ENCODE measurements around the gene PEDS1.

PEDS1 gene

DNA sequence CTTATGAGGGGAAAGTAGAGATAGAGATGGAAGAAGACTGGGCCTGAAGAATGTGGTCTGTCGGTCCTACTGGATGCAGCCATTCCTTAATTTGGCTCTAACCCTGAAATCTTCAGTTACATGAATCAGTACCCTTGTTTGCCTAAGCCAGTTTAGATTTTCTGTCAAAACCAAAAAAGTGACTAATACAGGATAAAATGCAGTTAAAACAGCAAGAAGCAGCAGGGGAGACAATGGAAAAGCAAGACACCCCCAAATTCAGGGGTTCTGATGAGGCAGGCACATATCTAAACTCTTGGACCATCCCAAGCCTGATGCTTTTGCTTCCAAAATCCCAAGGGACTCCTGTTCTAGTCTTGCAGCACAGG is 23.2 kb downstream of the PEDS1 start:
- no peak for DNase-seq

DNA sequence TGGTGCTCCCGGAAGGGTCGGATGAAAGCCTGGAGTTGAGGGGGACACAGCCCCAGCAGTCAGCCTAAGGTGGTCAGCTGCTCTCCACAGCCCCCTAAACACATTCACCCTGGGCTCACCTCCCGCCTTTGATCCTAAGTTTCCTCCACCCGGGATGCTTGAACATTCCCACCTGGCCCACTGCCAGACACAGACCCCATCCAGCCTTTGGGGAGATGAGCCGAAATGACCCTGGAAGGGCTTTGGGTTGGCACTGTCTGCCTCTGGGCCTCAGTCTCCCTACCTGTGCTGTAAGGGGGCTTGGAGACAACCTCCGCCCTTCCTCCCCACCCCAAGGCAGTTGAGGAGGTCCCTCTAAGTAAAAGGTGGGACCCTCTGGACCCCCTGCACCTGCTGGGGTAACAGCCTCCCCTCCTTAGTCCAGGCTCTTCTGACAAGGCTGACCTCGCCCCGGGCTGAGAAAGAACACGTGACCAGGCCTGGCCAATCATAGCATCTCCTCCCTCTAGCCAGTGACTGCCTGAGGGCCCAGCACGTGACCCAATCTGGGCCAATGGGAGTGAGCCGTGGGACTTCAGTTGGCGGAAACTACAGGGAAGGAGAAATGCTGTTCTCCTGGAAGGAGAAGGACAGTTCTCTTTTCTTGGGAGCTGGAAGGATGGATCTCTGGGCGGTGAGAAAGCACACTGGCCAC is 23.7 kb downstream of the PEDS1 start:
- DNase-seq, result no peak

DNA sequence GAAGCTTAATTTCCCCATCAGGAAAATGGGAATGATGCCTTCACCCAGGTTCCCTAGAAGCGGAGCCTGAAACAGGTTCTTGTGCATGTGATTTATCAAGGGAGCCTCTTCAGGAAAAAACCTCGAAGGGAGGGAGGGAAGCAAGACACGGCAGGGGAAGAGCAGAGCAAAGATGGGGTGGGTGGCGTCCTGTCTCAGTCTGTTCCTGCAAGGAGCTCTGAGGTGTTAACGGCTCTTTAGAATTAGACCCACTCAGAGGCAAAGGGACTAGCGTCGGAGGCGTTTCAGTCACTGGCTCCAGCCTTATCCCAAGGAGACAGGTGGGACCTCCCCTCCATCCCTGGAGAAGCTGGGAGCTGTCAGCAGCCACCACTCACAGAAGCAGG is 25.0 kb downstream of the PEDS1 start:
- no peak for DNase-seq

DNA sequence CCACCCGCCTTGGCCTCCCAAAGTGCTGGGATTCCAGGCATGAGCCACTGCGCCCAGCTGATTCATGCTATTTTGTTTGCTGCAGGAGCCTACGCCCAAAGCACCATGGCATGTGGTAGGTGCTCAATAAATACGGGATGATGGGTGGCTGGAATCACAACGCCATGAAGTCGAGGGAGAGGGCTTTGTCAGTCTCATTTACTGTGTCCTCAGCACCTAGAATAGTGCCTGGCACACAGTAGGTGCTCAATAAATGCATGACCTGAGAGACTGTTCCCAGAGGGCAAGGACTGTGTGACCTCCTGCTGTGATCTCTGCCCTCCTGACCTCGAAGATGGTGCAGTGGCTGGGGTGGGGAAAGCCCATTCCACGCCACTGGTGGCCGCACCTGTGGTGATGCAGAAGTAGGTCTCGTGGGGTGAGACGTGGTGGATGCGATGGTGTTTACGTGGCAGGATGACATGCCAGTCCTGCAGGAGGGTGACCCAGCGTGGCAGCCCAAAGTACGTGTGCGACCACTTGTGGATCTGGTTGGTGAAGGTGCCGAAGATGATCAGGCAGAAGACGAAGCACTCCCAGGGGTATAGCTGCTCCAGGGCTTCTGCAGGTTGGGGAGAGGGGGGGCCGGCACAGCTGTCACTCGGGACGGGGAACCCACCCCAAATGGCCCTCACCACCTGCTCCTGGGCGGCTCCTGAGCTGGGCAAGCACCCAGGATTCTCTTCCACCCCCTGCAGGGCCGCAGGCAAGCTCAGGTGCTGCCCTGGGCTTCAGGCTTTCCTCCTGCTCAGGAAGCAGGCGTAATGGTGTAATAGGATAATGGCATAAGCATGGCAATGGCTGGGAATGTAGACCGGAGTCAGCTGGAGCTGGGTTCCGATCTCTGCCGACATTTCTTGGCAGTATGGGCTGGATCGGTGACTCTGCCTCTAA is 25.7 kb downstream of the PEDS1 start:
- no peak for DNase-seq

DNA sequence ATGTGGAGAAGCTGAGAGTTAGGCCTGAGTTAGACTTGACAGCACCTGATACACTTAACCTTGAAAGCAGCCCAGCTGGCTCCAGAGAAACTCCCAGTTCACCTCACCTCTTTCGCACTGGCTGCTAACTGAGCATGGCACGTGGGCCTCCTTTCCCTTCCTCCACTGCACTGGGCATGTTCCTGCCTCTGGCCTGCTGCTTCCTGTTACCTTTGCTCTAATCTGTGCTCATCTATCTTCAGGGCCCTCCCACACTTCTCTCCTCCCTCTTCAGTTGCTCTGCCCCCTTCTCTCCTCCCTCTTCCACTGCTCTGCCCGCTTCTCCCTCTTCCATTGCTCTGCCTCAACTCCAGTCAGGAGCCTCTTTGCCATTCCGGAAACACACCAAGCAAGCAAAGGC is 26.9 kb downstream of the PEDS1 start:
- DNase-seq, result no peak

DNA sequence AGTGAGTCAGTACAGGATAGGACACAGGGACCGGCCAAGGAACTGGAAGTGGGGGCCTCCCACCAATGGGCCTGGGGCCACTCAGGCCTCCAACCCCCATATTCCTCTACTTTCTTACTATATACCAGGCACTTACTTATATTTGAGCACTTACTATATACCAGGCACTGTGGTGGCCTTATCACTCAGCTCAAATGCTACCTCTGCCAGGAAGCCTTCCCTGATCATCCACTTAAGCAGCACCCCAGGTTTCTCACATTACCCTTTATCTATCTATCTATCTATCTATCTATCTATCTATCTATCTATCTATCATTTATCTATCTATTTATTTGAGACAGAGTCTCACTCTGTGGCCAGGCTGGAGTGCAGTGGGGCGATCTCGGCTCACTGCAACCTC is 28.2 kb downstream of the PEDS1 start:
- no peak for DNase-seq

DNA sequence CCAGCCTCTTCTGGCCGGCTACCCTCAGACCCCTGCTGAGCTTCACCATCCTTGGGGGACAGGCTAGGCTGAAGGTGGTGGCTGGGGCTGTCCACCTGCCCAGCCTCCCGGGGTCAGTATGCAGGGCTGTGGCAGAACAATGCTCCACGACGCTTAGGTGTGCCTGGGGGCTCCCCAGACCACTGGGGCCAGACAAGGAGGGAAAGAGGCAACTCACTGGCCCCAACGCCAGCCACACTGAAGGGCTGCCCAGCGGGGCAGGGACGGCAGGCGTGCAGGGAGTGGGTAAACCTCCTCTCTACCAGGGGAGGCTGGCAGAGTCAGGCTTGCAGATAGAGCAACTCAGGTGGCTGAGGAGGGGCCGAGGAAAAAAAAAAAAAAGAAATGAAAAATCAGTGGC is 29.0 kb downstream of the PEDS1 start:
- DNase-seq, result no peak

DNA sequence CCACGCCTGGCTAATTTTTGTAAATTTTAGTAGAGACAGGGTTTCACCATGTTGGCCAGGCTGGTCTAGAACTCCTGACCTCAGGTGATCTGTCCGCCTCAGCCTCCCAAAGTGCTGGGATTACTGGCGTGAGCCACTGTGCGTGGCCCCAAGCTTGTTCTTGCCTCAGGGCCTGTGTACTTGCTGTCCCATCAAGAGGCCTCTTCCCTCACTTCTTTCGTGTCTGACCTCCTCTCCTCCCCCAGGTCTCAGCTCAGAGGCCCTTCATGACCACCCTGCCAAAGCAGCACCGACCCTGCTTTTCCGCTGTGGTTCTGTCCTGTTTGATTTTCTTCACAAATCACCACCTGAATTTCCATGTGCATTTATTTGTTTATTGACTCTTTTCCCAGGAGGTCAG is 30.1 kb downstream of the PEDS1 start:
- DNase-seq, result no peak

DNA sequence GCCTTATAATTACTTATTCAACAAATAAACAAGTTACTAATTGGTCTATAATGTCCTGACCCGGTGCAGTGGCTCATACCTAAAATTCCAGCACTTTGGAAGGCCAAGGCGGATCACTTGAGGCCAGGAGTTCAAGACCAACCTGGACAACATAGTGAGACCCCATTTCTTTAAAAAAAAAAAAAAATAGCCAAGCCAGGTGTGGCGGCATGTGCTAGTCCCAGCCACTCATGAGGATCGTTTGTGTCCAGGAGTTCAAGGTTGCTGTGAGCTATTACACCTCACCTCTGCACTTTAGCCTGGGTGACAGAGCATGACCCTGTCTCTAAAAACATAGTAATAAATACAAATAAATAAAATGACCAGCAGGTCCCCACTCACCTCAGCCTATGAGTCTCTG is 30.8 kb downstream of the PEDS1 start:
- DNase-seq, result no peak

DNA sequence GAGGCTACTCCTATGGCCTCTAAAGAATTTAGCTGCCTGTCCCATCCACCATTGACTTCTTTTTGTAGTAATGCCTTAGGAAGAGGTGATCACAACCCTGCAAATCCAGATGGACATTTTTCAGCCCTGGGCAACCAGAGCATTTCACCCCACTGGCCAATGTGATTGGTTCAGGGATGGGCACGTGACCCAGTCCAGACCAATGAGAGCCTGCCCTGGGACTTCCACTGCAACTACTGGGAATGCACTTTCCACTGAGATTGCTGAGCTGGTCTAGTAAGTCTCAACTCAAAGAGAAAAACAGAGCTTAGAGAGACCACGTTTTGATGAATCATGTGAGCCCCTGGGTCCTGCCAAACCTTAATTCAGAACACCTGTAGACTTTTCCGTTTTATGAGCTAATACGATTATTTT is 31.7 kb downstream of the PEDS1 start:
- DNase-seq, result no peak

DNA sequence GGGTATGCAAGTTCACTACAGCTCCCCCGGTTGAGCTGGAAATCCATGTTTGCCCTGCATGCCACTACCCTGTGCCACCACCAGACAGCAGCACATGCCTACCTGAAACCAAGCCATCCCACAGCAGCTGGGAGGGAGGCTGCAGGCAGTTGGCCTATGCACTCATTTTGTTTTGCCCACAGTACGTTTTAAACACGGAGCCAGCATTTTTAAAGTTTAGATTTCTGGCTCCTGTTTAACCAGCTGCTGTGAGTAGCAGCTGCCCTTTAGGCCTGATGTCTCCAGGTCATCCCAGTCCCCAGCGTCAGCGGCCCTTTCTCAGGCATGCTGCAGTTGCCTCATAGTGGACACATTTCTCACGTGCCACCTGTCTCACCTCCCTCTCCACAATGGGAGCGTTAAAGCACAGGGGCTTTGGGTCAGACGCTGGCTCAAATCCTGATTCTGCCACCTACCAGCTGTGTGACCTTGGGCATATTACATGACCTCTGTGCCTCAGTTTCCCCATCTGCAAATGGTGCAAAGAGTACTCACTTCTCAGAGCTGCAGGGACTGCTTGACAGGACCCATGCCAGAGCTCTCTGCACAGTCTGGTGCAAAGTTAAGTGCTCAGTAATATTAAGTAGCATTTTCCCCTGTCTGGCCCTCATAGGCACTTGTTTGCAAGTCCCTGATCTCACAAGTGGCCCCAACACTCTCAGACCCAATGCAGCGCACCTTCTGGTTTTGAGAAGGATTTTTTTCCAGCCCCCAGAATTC is 32.4 kb downstream of the PEDS1 start:
- peak; percentile 44 for DNase-seq

DNA sequence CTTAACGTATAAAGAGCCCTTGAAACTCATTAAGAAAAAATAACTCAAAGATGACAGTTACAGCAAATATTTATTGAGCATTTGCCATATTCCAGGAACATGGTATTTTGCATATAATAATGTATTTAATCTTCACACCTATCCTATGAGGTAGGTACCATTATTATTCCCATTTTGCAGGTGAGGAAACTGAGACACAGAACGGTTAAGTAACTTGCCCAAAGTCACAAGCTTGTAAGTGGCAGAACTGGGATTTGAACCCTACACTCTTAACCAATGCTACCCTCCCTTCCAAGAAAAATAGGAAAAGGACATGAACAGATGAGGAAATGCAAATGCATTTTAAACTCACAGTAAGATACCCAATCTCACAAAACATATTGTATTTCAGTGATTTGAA is 35.3 kb downstream of the PEDS1 start:
- no peak for DNase-seq

DNA sequence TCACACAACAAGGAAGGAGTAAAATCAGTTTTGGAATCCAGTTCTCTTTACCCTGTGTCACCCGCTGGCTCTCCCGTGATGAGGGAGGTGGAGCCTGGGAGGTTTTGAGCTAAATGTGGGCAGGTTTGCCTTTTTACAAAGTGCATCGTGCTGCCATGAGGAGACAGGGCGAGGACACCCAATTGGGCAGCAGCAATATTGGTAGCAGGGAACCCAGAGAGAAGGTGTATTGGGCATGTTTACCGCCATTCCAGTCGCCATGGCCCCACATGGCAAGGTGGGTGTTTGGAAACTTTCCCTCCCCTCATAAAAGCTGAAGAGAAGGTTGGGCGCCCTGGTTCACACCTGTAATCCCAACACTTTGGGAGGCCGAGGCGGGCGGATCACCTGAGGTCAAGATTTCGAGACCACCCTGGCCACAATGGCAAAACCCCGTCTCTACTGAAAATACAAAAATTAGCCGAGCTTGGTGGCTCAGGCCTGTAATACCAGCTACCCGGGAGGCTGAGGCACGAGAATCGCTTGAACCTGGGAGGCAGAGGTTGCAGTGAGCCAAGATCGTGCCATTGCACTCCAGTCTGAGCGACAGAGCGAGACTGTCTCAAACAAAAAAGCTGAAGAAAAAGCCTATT is 37.0 kb downstream of the PEDS1 start:
- no peak for DNase-seq

DNA sequence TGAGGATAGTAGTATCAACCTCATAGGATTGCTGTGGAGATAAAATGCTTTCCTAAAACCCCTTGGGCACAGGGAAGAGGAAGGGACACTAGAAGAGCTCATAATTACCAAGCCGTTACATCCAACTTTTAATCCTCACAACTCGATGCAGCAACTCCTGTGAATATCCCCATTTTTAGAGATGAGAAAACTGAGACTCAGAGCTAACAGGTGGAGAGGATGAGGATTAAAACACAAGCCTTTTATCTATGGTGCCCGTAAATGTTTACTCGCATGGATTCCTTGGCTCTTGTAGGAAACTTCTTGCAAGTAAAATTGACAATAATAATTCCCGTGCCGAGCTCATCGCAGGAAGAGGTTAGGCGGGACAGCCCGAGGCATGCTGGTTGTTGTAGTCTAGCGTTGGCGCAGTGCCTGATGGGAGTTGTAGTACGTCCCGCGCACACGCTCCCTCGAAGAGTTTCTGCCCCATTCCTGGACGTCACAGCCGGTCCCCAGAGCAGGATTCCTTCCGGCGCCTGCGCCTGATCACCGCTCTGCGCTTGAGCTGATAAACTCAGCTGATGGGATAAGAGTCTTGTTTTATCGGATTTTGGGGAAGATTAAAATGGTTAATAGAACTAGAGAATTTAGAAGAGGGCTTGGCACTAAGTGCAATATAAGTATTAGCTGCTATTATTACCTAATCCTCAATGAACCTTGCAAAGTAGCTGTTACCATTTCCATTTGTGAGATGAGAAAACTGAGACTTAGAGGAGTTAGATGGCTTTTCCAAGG is 37.7 kb downstream of the PEDS1 start:
- peak; percentile 88 for DNase-seq

DNA sequence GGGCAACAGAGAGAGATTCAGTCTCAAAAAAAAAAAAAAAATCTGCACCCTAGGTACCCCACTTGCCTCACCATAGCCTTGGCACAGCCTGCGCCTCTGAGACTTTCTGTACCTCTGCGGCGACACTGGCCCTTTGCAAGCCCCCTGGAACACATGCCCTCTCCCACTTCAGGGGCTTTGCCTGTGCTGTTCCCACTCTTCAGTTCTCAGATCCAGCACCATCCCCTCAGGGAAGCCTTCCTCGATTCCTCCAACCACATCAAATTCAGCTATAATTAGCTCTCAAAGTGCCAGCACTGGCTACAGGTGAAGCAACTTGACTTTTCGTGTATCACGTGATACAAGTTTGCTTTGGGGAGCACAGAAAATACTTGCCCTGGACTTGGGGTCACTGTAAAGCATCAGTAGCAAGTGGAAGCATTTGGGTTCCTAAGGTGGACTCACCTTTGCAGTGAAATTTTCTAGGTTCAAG is 38.4 kb downstream of the PEDS1 start:
- no peak for DNase-seq

DNA sequence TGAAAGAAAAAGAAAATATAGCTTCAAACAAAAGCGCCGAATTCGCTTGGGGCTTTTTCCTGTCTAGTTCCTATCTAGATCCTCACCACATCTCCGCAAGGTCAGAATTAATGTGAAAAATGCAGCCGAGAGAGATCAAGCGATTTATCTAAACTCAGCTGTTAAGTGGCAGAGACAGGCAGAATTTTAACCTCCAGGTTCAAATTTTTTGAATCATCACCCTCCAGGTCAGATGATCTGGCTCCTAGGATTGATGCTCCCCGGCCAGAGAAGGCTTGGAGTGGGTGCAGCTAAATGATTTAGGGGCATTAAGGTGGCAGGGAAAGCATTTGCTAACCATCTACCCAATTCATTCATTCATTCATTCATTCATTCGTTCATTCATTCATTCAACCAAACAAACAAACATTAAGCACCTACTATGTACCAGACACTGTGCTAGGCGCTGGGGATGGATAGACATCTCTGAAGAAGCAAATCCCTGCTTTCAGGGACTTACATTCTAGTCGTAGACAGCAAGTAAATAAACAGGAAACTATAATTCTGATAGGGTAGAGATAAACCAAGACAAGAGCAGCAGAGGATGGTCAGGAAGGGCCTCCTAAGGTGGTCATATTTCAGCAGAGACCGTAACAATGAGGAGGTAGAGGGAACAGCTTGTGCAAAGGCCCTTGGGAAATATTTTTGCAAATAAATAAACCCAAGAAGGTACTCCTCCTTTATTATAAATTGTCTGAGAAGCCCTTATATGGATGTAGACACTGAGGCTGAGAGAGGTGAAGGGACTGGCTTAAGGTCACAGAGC is 39.9 kb downstream of the PEDS1 start:
- no peak for DNase-seq

DNA sequence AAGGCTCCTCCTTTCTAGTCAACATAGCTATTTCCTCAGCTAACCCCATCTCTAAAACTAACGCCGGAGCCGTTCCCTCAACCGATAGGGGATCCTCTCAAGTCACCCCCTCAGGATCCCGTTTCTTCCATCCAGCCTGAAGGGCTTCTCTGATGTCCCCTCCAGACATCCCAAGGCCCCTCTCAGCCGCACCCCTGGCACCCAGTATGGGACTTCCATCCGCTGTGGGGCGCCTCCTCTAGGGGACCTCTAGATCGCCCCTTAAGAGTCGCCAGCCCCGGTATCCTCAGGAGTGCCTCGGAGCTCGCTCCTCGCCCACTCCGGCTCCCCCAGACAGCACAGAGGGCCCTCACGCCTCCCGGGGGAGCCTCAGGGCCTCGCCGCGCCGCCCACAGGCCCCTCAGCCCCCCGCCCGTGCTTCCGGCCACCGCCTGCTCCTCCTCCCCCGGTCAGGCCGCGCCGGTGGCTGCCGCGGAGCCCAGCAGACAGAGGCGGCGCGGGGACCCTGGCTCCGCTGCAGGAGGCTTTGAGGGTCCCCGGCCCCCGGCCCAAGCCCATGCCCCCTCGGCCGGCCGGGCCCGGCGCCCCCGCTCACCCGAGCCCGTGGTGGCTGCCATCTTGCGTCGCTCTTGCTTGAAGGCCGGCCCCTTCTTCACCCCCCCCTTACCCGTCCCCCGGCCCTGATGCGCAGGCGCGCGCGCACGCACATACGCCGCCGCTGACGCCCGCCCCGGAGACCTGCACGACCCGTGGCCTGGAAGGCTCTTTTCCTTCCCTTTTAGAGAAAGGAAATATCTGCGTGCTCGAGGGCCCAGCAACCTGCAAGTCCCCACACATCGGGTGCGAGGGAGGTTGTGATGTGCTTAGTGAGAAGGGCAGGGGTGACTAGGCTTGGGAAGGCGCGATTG is 40.8 kb downstream of the PEDS1 start, which contains the start of gene UBE2V1:
TSS of gene UBE2V1 (minus strand) at position 639 of the 908 bp plus-strand sequence. CDS start at position 617, 22 bp downstream.
- peak; percentile 82 for DNase-seq

DNA sequence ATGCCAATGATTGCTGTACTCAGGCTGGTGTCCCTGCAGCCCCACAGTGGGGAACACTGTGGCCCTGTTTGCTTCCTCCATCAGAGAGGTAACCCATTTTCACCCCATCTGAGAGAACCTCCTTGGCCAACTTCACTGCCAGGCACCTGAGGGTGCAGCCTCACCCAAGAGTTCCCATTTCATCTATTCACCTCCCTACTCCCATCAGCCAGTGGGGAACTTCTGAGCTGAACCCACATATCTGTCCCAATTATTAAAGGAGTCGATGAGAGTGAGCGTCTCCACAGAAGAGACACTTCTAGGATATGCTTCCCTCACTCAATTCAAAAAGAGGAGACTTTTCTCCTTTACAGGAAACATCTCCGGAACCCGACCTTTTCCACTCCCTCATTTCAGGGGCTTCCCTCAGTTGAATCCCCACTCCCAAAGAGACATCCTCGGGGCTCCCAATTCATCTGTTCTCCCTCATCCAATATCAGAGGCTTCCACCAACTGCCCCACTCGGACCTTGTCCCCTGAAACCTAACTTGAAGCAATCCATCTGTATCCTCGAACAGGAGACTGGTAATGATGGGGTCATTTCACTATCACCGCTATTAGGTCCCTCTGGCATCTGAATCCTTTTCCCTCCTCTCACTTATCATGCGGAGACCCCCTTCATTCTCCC is 41.6 kb downstream of the PEDS1 start:
- DNase-seq, result no peak

DNA sequence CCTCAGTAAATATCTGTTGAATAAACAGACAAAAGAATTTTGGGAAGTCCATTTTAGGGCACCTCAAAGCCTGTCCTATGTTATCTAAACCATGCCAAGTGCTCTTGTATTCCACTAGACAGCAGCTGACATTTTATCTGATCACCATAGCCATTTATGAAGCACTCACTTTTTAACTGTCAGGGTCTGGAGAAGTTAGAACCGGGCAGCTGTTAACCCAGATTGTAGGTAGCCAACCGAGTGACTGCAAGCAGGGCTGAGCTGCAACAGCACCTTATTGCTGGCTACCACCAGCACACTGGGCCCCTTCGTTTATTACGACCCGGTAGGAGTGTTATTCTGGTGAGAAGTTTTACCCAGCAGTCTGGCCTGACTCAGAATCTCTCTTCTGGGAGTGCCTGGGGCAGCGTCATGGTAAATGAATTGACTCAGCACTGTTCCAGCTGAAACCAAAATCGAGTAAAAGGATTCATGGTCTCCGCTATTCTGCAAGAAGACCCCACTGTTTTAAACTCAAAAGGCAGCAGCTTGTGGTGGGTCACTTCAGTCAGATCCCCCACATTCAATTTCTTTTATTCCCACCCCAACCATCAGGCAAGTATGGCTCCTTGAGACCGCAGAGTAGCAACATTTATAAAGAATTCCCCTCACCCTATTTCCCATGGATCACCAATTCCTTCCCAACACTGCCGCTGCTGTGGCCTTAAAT is 42.2 kb downstream of the PEDS1 start:
- no peak for DNase-seq

Data from NCI-H510A (cell line).